Vagina (tissue), 2 donors: ENCODE results near the gene FAM171A1. TPM values are rescaled to one million over a fixed set of nuclear protein-coding genes. Genes with fewer than 3 reads are reported as not detected.

Experiments used
- DNase-seq, 2 donors: peaks; one replicate each; pipeline ENCODE4 v3.0.0-alpha.2; 2017; ENCODE audit errors: extremely low spot score in 2 of 2
- H3K27ac ChIP-seq: fragments of 200-600 bp; sonication (generic); one replicate; pipeline ENCODE4 v1.5.1; 2019
- H3K27me3 ChIP-seq: fragments of 200-600 bp; sonication (generic); one replicate; pipeline ENCODE4 v1.5.1; 2019
- H3K36me3 ChIP-seq, 2 donors: fragments of 200-600 bp; sonication (generic); one replicate each; pipeline ENCODE4 v1.5.1; 2017 to 2019
- H3K4me1 ChIP-seq: fragments of 200-600 bp; sonication (generic); one replicate; pipeline ENCODE4 v1.5.1; 2019
- H3K4me3 ChIP-seq, 2 donors: fragments of 200-600 bp; sonication (generic); 1 replicate in 1 of 2; 2 replicates in 1 of 2; pipeline ENCODE4 v1.5.1; 2016 to 2019
- H3K9me3 ChIP-seq: fragments of 200-600 bp; sonication (generic); one replicate; pipeline ENCODE4 v1.5.1; 2019
- CTCF ChIP-seq, 3 experiments: fragments of 450-650 bp in 2 of 3; fragments of 200-600 bp in 1 of 3; sonication (generic) in 1 of 3; IDR thresholded peaks; one replicate each; pipeline ENCODE4 v1.5.1; 2017 to 2019; ENCODE audit warnings: antibody characterized with exemption in 3 of 3, mild to moderate bottlenecking in 2 of 3, moderate library complexity in 2 of 3
- POLR2A ChIP-seq, 2 donors: fragments of 450-650 bp; IDR thresholded peaks; one replicate each; pipeline ENCODE4 v1.6.1; 2017; ENCODE audit warnings: antibody characterized with exemption in 2 of 2, mild to moderate bottlenecking in 2 of 2, moderate library complexity in 2 of 2
- POLR2AphosphoS5 ChIP-seq, 2 donors: sonication (generic); formaldehyde crosslinking; IDR thresholded peaks; one replicate each; pipeline ENCODE4 v1.9.0; 2017; ENCODE audit warnings: antibody characterized with exemption in 2 of 2, mild to moderate bottlenecking in 2 of 2, low read depth in 1 of 2; ENCODE audit not compliant: insufficient read depth in 1 of 2
- intact Hi-C: fragments of 100-400 bp; cut with DNase I; formaldehyde crosslinking; loops from one replicate; pipeline ENCODE4 v1.15.1; 2023
- total RNA-seq: library from RNA; depleted of rRNA; stranded (reverse); fragments of >200 nt; gene quantifications from one replicate; pipeline ENCODE4 v1.2.3, GENCODE V29; 2016

The FAM171A1 gene
- total RNA-seq, 1 donor from 2014 or later: 8.6 TPM

GRCh38 chr10:15258255-15258654, 112.8 kb downstream of the FAM171A1 start:
- intact Hi-C loops: loop anchor here (5.0 kb wide), 1 partner anchor 114 kb away; the partner anchor contains the start of gene FAM171A1
- no peak overlapping the region for H3K4me3 ChIP-seq
- H3K27ac ChIP-seq: no peak overlapping the region
- no peaks in the 10 kb centered on the region for H3K27me3 ChIP-seq
- TF ChIP-seq CTCF (IDR thresholded peaks at IDR 0.05) (no peak), POLR2AphosphoS5 (IDR thresholded peaks at IDR 0.05; ENCODE audit: insufficient read depth in 1 of 2, low read depth in 1 of 2) (no peak), POLR2A (IDR thresholded peaks at IDR 0.05) (no peak)
- no peaks in the 10 kb centered on the region for H3K36me3 ChIP-seq
- no peaks in the 10 kb centered on the region for H3K9me3 ChIP-seq
- no peaks in the 10 kb centered on the region for H3K4me1 ChIP-seq
- DNase-seq: no peak

GRCh38 chr10:15255961-15256360, 115.1 kb downstream of the FAM171A1 start:
- Histone ChIP-seq H3K9me3 (no peaks in the 10 kb centered on the region), H3K4me3 (no peak overlapping the region), H3K36me3 (no peaks in the 10 kb centered on the region), H3K27me3 (no peaks in the 10 kb centered on the region), H3K4me1 (no peaks in the 10 kb centered on the region), H3K27ac (no peak overlapping the region)
- intact Hi-C loops: loop anchor here (5.0 kb wide), 1 partner anchor 116 kb away; the partner anchor contains the start of gene FAM171A1
- TF ChIP-seq POLR2A (IDR thresholded peaks at IDR 0.05) (no peak), POLR2AphosphoS5 (IDR thresholded peaks at IDR 0.05; ENCODE audit: insufficient read depth in 1 of 2, low read depth in 1 of 2) (no peak), CTCF (IDR thresholded peaks at IDR 0.05) (no peak)
- no peak for DNase-seq

- TF ChIP-seq POLR2AphosphoS5 (IDR thresholded peaks at IDR 0.05; ENCODE audit: insufficient read depth in 1 of 2, low read depth in 1 of 2) (no peak), CTCF (IDR thresholded peaks at IDR 0.05) (no peak), POLR2A (IDR thresholded peaks at IDR 0.05) (no peak)
- intact Hi-C loops: loop anchor here (5.0 kb wide), 1 partner anchor 117 kb away; the partner anchor contains the start of gene FAM171A1
- no peaks in the 10 kb centered on the region for H3K9me3 ChIP-seq
- no peaks in the 10 kb centered on the region for H3K27me3 ChIP-seq
- no peak overlapping the region for H3K27ac ChIP-seq
- H3K4me3 ChIP-seq: no peak overlapping the region
- DNase-seq: no peak
- no peaks in the 10 kb centered on the region for H3K36me3 ChIP-seq
- H3K4me1 ChIP-seq: no peaks in the 10 kb centered on the region
Observed at GRCh38 chr10:15254808-15255648, 116.1 kb downstream of the FAM171A1 start.

- Histone ChIP-seq H3K4me3 (no peak overlapping the region), H3K27ac (no peak overlapping the region), H3K36me3 (no peaks in the 10 kb centered on the region), H3K4me1 (no peaks in the 10 kb centered on the region), H3K9me3 (no peaks in the 10 kb centered on the region), H3K27me3 (no peaks in the 10 kb centered on the region)
- TF ChIP-seq POLR2AphosphoS5 (IDR thresholded peaks at IDR 0.05; ENCODE audit: insufficient read depth in 1 of 2, low read depth in 1 of 2) (no peak), POLR2A (IDR thresholded peaks at IDR 0.05) (no peak), CTCF (IDR thresholded peaks at IDR 0.05) (no peak)
- no peak for DNase-seq
- intact Hi-C loops: no loop called here
Observed at GRCh38 chr10:15253951-15254807, 116.9 kb downstream of the FAM171A1 start.
